ENCODE measurements around the gene QKI.

QKI gene

DNA sequence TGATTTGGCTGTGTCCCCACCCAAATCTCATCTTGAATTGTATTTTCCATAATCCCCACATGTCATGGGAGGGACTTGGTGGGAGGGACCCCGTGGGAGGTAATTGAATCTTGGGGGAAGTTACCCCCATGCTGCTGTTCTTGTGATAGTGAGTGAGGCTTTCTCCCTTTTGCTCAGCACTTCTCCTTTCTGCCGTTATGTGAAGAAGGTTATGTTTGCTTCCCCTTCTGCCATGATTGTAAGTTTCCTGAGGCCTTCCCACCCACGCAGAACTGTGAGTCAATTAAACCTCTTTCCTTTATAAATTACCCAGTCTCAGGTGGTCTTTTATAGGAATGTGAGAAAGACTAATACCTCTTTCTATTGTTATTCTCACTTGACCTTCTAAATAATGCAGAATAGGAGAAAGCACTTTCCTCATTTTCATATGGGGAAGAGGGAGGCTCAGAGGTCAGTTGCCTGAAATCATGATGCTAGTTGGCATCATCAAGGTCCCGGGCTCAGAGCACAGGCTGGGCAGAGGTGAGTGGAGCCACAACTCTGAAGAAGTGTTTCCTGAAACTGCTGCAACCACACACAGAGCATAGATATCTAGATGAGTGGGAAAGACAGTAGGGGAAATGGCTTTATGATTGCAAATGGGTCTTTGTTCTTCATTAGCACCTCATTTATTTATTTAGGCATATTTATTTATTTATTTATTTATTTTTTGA is 191.0 kb downstream of the QKI start:
- no peaks in the 10 kb centered on the region; the same call in 1 of the 2 replicates for H3K9me3 ChIP-seq (ENCODE audit: insufficient read depth, low read depth, low read length)
- H3K27me3 ChIP-seq (ENCODE audit: insufficient read depth, low read length, poor library complexity, severe bottlenecking): no peaks in the 10 kb centered on the region
- no peaks in the 10 kb centered on the region for H4K20me1 ChIP-seq (ENCODE audit: insufficient read depth, low read length, poor library complexity, severe bottlenecking)
- H3K4me1 ChIP-seq (ENCODE audit: insufficient read depth, low read length, poor library complexity, severe bottlenecking): no peaks in the 10 kb centered on the region
- TF ChIP-seq, protein P1, sequence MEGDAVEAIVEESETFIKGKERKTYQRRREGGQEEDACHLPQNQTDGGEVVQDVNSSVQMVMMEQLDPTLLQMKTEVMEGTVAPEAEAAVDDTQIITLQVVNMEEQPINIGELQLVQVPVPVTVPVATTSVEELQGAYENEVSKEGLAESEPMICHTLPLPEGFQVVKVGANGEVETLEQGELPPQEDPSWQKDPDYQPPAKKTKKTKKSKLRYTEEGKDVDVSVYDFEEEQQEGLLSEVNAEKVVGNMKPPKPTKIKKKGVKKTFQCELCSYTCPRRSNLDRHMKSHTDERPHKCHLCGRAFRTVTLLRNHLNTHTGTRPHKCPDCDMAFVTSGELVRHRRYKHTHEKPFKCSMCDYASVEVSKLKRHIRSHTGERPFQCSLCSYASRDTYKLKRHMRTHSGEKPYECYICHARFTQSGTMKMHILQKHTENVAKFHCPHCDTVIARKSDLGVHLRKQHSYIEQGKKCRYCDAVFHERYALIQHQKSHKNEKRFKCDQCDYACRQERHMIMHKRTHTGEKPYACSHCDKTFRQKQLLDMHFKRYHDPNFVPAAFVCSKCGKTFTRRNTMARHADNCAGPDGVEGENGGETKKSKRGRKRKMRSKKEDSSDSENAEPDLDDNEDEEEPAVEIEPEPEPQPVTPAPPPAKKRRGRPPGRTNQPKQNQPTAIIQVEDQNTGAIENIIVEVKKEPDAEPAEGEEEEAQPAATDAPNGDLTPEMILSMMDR (conservative IDR thresholded peaks at IDR 0.05; ENCODE audit: low read length): no peak
- no peak for TF ChIP-seq EZH2phosphoT487 (IDR thresholded peaks at IDR 0.05; ENCODE audit: borderline replicate concordance)
- no peaks in the 10 kb centered on the region for H3K79me2 ChIP-seq (ENCODE audit: insufficient read depth, low read length)
- H3F3A ChIP-seq (ENCODE audit: low read depth): no peaks in the 10 kb centered on the region
- no peak overlapping the region for H3K9ac ChIP-seq (ENCODE audit: low read depth, low read length, poor library complexity, severe bottlenecking)
- no peak overlapping the region for H3K4me3 ChIP-seq (ENCODE audit: low read length, poor library complexity, severe bottlenecking)
- H2AFZ ChIP-seq (ENCODE audit: low read length): no peak overlapping the region
- H3K9me2 ChIP-seq (replicated peaks; ENCODE audit: low read depth, low read length): no peaks in the 10 kb centered on the region
- H3K4me2 ChIP-seq (ENCODE audit: low read depth, low read length, poor library complexity, severe bottlenecking): no peak overlapping the region
- no peaks in the 10 kb centered on the region for H3K36me3 ChIP-seq (ENCODE audit: insufficient read depth, low read length)

DNA sequence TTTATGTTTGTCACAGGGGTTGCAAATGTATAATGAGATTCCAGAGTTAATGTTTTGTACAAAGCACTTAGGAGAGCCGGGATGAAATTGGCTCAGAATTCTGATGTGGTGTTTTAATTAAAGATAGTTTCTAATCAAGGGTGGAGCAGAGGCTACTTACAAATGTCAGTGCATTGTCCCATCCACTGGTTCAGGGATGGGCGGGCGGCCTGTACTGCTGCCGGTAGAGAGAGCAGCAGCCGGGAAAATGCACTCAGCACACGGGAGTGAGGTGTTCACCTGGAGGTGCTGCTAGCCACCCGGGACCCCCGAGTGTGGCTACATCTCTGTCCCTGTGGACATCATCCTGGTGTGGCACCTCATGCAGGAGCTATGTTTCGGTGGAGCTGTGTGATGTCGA is 193.3 kb downstream of the QKI start:
- Histone ChIP-seq H3F3A (ENCODE audit: low read depth) (no peaks in the 10 kb centered on the region), H3K27me3 (ENCODE audit: insufficient read depth, low read length, poor library complexity, severe bottlenecking) (no peaks in the 10 kb centered on the region), H3K9me2 (replicated peaks; ENCODE audit: low read depth, low read length) (no peaks in the 10 kb centered on the region), H3K79me2 (ENCODE audit: insufficient read depth, low read length) (no peaks in the 10 kb centered on the region), H3K4me1 (ENCODE audit: insufficient read depth, low read length, poor library complexity, severe bottlenecking) (no peaks in the 10 kb centered on the region), H3K36me3 (ENCODE audit: insufficient read depth, low read length) (no peaks in the 10 kb centered on the region), H3K4me2 (ENCODE audit: low read depth, low read length, poor library complexity, severe bottlenecking) (no peak overlapping the region), H3K9me3 (ENCODE audit: insufficient read depth, low read depth, low read length) (no peaks in the 10 kb centered on the region; the same call in 1 of the 2 replicates), H2AFZ (ENCODE audit: low read length) (no peak overlapping the region), H3K9ac (ENCODE audit: low read depth, low read length, poor library complexity, severe bottlenecking) (no peak overlapping the region), H4K20me1 (ENCODE audit: insufficient read depth, low read length, poor library complexity, severe bottlenecking) (no peaks in the 10 kb centered on the region), H3K4me3 (ENCODE audit: low read length, poor library complexity, severe bottlenecking) (no peak overlapping the region)
- no peak for TF ChIP-seq EZH2phosphoT487 (IDR thresholded peaks at IDR 0.05; ENCODE audit: borderline replicate concordance)
- TF ChIP-seq, protein P1 (conservative IDR thresholded peaks at IDR 0.05; ENCODE audit: low read length): no peak

DNA sequence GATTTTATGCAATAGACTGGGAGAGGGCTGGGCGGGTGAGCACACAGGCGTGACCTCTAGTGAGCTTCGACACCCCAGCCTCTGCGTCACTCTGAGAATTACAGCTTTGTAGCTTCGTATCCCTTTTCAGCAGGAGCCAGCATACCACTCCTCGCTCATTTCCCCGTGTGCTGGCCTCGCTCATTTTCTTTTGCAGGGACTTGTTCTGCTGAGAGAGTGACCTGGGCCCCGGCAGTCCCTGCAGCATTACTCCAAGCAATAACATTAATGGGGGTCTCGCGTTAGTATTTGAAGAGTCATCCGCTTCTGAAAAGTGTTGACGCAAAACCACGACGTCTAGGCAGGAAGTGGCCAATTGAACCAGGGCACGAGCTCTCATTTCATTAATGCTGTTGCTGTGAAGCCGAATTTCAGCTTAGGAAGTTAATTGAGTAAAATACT is 193.7 kb downstream of the QKI start:
- Histone ChIP-seq H3F3A (ENCODE audit: low read depth) (no peaks in the 10 kb centered on the region), H4K20me1 (ENCODE audit: insufficient read depth, low read length, poor library complexity, severe bottlenecking) (no peaks in the 10 kb centered on the region), H3K27me3 (ENCODE audit: insufficient read depth, low read length, poor library complexity, severe bottlenecking) (no peaks in the 10 kb centered on the region), H3K4me3 (ENCODE audit: low read length, poor library complexity, severe bottlenecking) (no peak overlapping the region), H3K4me2 (ENCODE audit: low read depth, low read length, poor library complexity, severe bottlenecking) (no peak overlapping the region), H3K4me1 (ENCODE audit: insufficient read depth, low read length, poor library complexity, severe bottlenecking) (no peaks in the 10 kb centered on the region), H2AFZ (ENCODE audit: low read length) (no peak overlapping the region), H3K9me3 (ENCODE audit: insufficient read depth, low read depth, low read length) (no peaks in the 10 kb centered on the region; the same call in 1 of the 2 replicates), H3K79me2 (ENCODE audit: insufficient read depth, low read length) (no peaks in the 10 kb centered on the region), H3K9ac (ENCODE audit: low read depth, low read length, poor library complexity, severe bottlenecking) (no peak overlapping the region), H3K36me3 (ENCODE audit: insufficient read depth, low read length) (no peaks in the 10 kb centered on the region), H3K9me2 (replicated peaks; ENCODE audit: low read depth, low read length) (no peaks in the 10 kb centered on the region)
- TF ChIP-seq, protein P1 (conservative IDR thresholded peaks at IDR 0.05; ENCODE audit: low read length): no peak
- no peak for TF ChIP-seq EZH2phosphoT487 (IDR thresholded peaks at IDR 0.05; ENCODE audit: borderline replicate concordance)
